Fibroblast of lung (primary cell): ENCODE data around the gene RIGI. TPM values are rescaled to one million over a fixed set of nuclear protein-coding genes. Genes with fewer than 3 reads are reported as not detected.

Experiments
- DNase-seq, 2 donors: peaks; one replicate each; pipeline versions ENCODE4 v3.0.0 to v3.0.0-alpha.2; 2010; ENCODE audit warnings: low read depth in 2 of 2
- H2AFZ ChIP-seq: 2 replicates; pipeline ENCODE4 v1.5.1; 2012; ENCODE audit warnings: low read length, control low read depth, inconsistent platforms
- H3K27ac ChIP-seq: 2 replicates; pipeline ENCODE4 v1.5.1; 2011; ENCODE audit warnings: low read length, control low read depth; ENCODE audit not compliant: insufficient read depth
- H3K27me3 ChIP-seq: 2 replicates; pipeline ENCODE4 v1.5.1; 2011; ENCODE audit warnings: mild to moderate bottlenecking, low read length; ENCODE audit not compliant: control insufficient read depth, insufficient read depth
- H3K36me3 ChIP-seq: 2 replicates; pipeline ENCODE4 v1.5.1; 2011; ENCODE audit warnings: low read length; ENCODE audit not compliant: control insufficient read depth, insufficient read depth
- H3K4me1 ChIP-seq: 2 replicates; pipeline ENCODE4 v1.5.1; 2011; ENCODE audit warnings: low read length; ENCODE audit not compliant: control insufficient read depth, insufficient read depth; ENCODE audit errors: extremely low read depth
- H3K4me2 ChIP-seq: 2 replicates; pipeline ENCODE4 v1.5.1; 2011; ENCODE audit warnings: low read length, control low read depth; ENCODE audit not compliant: insufficient read depth; ENCODE audit errors: extremely low read depth
- H3K4me3 ChIP-seq, 4 experiments: fragments of 200-600 bp in 1 of 4; sonication (generic) in 1 of 4; replicated peaks in 1 of 4; 2 replicates each; pipeline ENCODE4 v1.5.1; 2011 to 2016; ENCODE audit warnings: low read length in 4 of 4, low read depth in 3 of 4, mild to moderate bottlenecking in 3 of 4, control low read depth in 2 of 4, inconsistent platforms in 1 of 4, mixed read lengths in 1 of 4; ENCODE audit not compliant: insufficient read depth in 1 of 4; ENCODE audit errors: control extremely low read depth in 1 of 4
- H3K79me2 ChIP-seq: 2 replicates; pipeline ENCODE4 v1.5.1; 2012; ENCODE audit warnings: mild to moderate bottlenecking, low read length, inconsistent platforms; ENCODE audit not compliant: control insufficient read depth, insufficient read depth
- H3K9ac ChIP-seq: 2 replicates; pipeline ENCODE4 v1.5.1; 2011; ENCODE audit warnings: mild to moderate bottlenecking, low read length, control low read depth; ENCODE audit not compliant: insufficient read depth
- H3K9me3 ChIP-seq: 2 replicates; pipeline ENCODE4 v1.5.1; 2012; ENCODE audit warnings: low read depth, low read length; ENCODE audit not compliant: control insufficient read depth, insufficient read depth
- H4K20me1 ChIP-seq: 2 replicates; pipeline ENCODE4 v1.5.1; 2011; ENCODE audit warnings: low read length; ENCODE audit not compliant: control insufficient read depth, insufficient read depth; ENCODE audit errors: extremely low read depth
- EZH2 ChIP-seq: IDR thresholded peaks from 2 replicates; pipeline ENCODE4 v1.5.1; 2012; ENCODE audit warnings: low read length, control low read depth, mild to moderate bottlenecking; ENCODE audit errors: missing control alignments
- polyA plus RNA-seq, 2 donors: library from polyadenylated mRNA; depleted of rRNA in 1 of 2; stranded (reverse) in 1 of 2; unstranded in 1 of 2; fragments of >200 nt; gene quantifications; 2 replicates each; pipeline ENCODE4 v1.2.1, GENCODE V29; 2011 to 2012; ENCODE audit warnings: missing spikeins in 1 of 2
- total RNA-seq: library from RNA; depleted of rRNA; stranded (reverse); fragments of >200 nt; gene quantifications from 2 replicates; pipeline ENCODE4 v1.2.1, GENCODE V29; 2014
- TF ChIP-seq, protein P1 (sequence below), 2 donors: IDR thresholded peaks in 1 of 2; conservative IDR thresholded peaks in 1 of 2; 1 replicate in 1 of 2; 2 replicates in 1 of 2; pipeline ENCODE4 v1.5.1; 2011 to 2012; ENCODE audit warnings: low read length in 2 of 2, control low read depth in 1 of 2, inconsistent platforms in 1 of 2, low read depth in 1 of 2, mild to moderate bottlenecking in 1 of 2

The RIGI gene
- total and polyA plus RNA-seq, 2 donors (not counting 1 experiment from before 2014, with no cell fraction given), result 8.8 to 13.2 TPM

DNA sequence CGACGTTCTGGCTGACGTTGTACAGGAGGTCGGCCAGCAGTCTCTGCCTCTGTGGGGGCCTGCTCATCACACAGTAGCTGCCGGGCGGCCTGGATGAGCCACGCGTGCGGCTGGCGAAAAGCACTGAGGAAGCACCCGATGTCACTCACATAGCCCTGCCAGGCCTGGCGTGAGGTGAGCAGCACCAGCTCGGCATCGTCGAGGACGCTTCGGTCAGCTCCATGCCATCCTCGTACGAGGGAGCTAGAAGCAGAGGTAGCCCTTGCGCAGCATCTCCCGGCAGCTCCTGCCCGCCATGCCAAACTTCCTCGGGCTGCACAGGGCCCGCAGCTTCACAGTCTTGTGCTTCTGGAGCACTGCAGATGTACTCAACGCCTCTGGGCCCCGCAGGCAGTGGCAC lies 40.8 kb upstream of the RIGI start:
- H3K4me3 ChIP-seq, result no peak overlapping the region
- H4K20me1 ChIP-seq, result no peaks in the 10 kb centered on the region
- H3K9ac ChIP-seq, result no peak overlapping the region
- no peaks in the 10 kb centered on the region for H3K9me3 ChIP-seq
- H3K79me2 ChIP-seq, result peaks cover 27% of the 10 kb centered on the region
- no peaks in the 10 kb centered on the region for H3K27me3 ChIP-seq
- H3K36me3 ChIP-seq, result peaks cover 15% of the 10 kb centered on the region
- no peak overlapping the region for H3K4me2 ChIP-seq
- no peak overlapping the region for H2AFZ ChIP-seq
- H3K27ac ChIP-seq, result no peak overlapping the region
- H3K4me1 ChIP-seq, result no peaks in the 10 kb centered on the region
- TF ChIP-seq, protein P1, sequence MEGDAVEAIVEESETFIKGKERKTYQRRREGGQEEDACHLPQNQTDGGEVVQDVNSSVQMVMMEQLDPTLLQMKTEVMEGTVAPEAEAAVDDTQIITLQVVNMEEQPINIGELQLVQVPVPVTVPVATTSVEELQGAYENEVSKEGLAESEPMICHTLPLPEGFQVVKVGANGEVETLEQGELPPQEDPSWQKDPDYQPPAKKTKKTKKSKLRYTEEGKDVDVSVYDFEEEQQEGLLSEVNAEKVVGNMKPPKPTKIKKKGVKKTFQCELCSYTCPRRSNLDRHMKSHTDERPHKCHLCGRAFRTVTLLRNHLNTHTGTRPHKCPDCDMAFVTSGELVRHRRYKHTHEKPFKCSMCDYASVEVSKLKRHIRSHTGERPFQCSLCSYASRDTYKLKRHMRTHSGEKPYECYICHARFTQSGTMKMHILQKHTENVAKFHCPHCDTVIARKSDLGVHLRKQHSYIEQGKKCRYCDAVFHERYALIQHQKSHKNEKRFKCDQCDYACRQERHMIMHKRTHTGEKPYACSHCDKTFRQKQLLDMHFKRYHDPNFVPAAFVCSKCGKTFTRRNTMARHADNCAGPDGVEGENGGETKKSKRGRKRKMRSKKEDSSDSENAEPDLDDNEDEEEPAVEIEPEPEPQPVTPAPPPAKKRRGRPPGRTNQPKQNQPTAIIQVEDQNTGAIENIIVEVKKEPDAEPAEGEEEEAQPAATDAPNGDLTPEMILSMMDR (conservative IDR thresholded peaks at IDR 0.05 in 1 of 2, IDR thresholded peaks at IDR 0.05 in 1 of 2; ENCODE audit: low read depth in 1 of 2, low read length in 2 of 2), result no peak
- no peak for TF ChIP-seq EZH2
- no peak for DNase-seq

DNA sequence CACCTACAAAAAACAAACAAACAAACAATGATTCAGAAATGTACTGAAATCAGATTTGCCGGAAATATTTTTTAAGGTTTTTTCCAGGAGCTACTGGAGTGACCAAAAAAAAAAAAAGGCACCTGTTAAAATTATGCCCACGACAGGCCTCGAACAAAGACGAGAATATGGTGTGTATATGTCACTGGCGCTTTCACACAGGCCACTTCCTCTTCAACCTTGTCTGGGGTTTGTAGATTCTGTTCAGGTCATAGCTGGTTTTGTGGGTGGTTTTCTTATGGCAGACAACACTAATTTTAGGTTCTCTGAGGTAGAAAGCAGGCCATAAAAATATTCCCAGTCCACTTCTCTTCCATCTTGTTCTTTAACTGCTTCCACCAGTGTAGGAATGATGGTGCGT lies 40.0 kb upstream of the RIGI start:
- Histone ChIP-seq H3K36me3 (peaks cover 15% of the 10 kb centered on the region), H3K4me1 (no peaks in the 10 kb centered on the region), H3K9ac (no peak overlapping the region), H3K9me3 (no peaks in the 10 kb centered on the region), H3K27ac (no peak overlapping the region), H3K4me2 (no peak overlapping the region), H3K79me2 (peaks cover 19% of the 10 kb centered on the region), H3K4me3 (no peak overlapping the region), H3K27me3 (no peaks in the 10 kb centered on the region), H2AFZ (no peak overlapping the region), H4K20me1 (no peaks in the 10 kb centered on the region)
- DNase-seq, result no peak
- TF ChIP-seq, protein P1 (conservative IDR thresholded peaks at IDR 0.05 in 1 of 2, IDR thresholded peaks at IDR 0.05 in 1 of 2; ENCODE audit: low read depth in 1 of 2, low read length in 2 of 2), result no peak
- TF ChIP-seq EZH2, result no peak

DNA sequence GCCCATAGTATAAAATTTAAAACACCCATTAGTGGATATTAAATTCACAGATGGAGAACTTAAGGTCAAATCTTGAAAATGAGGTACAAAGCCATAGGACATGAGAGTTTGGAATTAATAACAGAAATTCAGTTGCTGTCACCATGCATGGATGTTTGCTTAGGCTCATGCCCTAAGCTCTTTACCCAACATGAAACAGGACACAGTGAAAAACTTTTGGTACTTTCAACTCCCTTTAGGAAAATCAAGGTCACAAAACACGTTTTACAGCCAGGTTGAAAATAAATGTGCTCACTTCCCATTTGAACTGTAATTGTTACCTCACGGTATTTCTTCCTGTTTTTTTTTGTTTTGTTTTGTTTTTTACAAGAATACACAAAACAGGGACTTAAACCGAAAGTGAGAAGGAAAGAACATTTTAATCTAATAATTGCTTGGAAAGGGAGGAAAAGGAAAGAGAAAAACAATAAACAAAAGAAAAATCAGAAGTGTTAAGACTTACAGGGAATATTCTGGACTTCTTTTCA lies 32.5 kb upstream of the RIGI start:
- peaks cover 1% of the 10 kb centered on the region for H3K79me2 ChIP-seq
- H3K27me3 ChIP-seq, result no peaks in the 10 kb centered on the region
- H3K9me3 ChIP-seq, result no peaks in the 10 kb centered on the region
- no peak overlapping the region for H3K4me2 ChIP-seq
- no peak for DNase-seq
- TF ChIP-seq, protein P1 (conservative IDR thresholded peaks at IDR 0.05 in 1 of 2, IDR thresholded peaks at IDR 0.05 in 1 of 2; ENCODE audit: low read depth in 1 of 2, low read length in 2 of 2), result no peak
- no peak overlapping the region for H3K4me3 ChIP-seq
- H4K20me1 ChIP-seq, result no peaks in the 10 kb centered on the region
- no peak overlapping the region for H3K9ac ChIP-seq
- no peak overlapping the region for H3K27ac ChIP-seq
- no peaks in the 10 kb centered on the region for H3K36me3 ChIP-seq
- H2AFZ ChIP-seq, result no peak overlapping the region
- H3K4me1 ChIP-seq, result no peaks in the 10 kb centered on the region
